ENCODE results near the gene STMN1.

- TF ChIP-seq RCOR1 (IDR thresholded peaks at IDR 0.05; ENCODE audit: borderline replicate concordance in 1 of 2, low read depth in 2 of 2, low read length in 2 of 2) (no peak), RNF2 (IDR thresholded peaks at IDR 0.05) (no peak), ZNF274 (IDR thresholded peaks at IDR 0.05; ENCODE audit: borderline replicate concordance, low read depth, low read length) (no peak), RAD21 (CRISPR knock-in tag; conservative IDR thresholded peaks at IDR 0.05 in 1 of 2, IDR thresholded peaks at IDR 0.05 in 1 of 2) (no peak), GABPA (tag; conservative IDR thresholded peaks at IDR 0.05; ENCODE audit: low read depth) (no peak), USF2 (CRISPR knock-in tag; IDR thresholded peaks at IDR 0.05) (no peak), MAX (CRISPR knock-in tag; IDR thresholded peaks at IDR 0.05) (no peak), TAF9B (IDR thresholded peaks at IDR 0.05; ENCODE audit: partially characterized antibody) (no peak), CBX8 (IDR thresholded peaks at IDR 0.05; ENCODE audit: borderline replicate concordance, extremely low read depth, low read depth, low read length, poor library complexity, severe bottlenecking) (no peak)
Observed at GRCh38 chr1:25906644-25907300, 553 bp upstream of the STMN1 start.
